ENCODE measurements around the gene BEST3.

DNA sequence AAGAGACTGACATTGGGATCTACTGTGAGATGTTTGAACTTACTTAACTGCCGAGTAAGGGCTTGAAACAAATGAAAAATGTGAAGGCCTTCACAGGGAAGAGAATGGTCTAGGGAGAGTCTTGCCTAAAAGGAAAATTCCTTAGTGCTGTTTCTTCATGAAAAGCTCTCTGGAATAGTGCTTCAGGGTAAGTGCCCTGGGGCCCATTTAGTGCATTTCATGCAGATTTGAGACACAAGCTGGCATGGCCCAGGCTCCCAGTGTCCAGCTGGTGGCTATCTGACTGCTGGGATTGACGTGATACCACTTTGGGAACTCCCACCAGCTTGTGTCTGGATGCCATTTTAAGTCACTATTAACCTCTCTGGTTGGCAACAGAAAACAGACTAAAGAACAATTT, 26.9 kb downstream of the BEST3 start:
- no peak for TF ChIP-seq CTCF (IDR thresholded peaks at IDR 0.05; ENCODE audit: poor library complexity, severe bottlenecking)
- no peak for TF ChIP-seq EZH2 (IDR thresholded peaks at IDR 0.05; ENCODE audit: borderline replicate concordance, insufficient read depth, low read length, poor library complexity, severe bottlenecking)
- no peak for TF ChIP-seq RAD21 (conservative IDR thresholded peaks at IDR 0.05)
- no peak for TF ChIP-seq TAF1 (IDR thresholded peaks at IDR 0.05; ENCODE audit: low read depth)
- TF ChIP-seq REST (IDR thresholded peaks at IDR 0.05; ENCODE audit: borderline replicate concordance): no peak
- TF ChIP-seq POLR2AphosphoS5 (IDR thresholded peaks at IDR 0.05): no peak
- no peak for TF ChIP-seq SMC3 (conservative IDR thresholded peaks at IDR 0.05; ENCODE audit: poor library complexity)
- no peak for TF ChIP-seq EP300 (conservative IDR thresholded peaks at IDR 0.05; ENCODE audit: poor library complexity, severe bottlenecking)
- TF ChIP-seq MXI1 (conservative IDR thresholded peaks at IDR 0.05; ENCODE audit: poor library complexity, severe bottlenecking): no peak

Data from neural cell (in vitro differentiated cells).